Neural progenitor cell (in vitro differentiated cells): ENCODE data around the gene MPND. TPM values are rescaled to one million over a fixed set of nuclear protein-coding genes. Genes with fewer than 3 reads are reported as not detected.

ENCODE experiments used
- DNase-seq: peaks from one replicate; pipeline ENCODE4 v3.0.0-alpha.2; 2016; ENCODE audit warnings: low spot score
- H2AFZ ChIP-seq: fragments of 200-600 bp; sonication (generic); replicated peaks from 2 replicates; pipeline ENCODE4 v1.6.1; 2016; ENCODE audit warnings: antibody characterized with exemption
- H3F3A ChIP-seq: fragments of 200-600 bp; sonication (generic); 2 replicates; pipeline ENCODE4 v1.6.1; 2016; ENCODE audit warnings: antibody characterized with exemption, low read depth
- H3K27ac ChIP-seq: fragments of 200-600 bp; sonication (generic); 2 replicates; pipeline ENCODE4 v1.5.1; 2016; ENCODE audit warnings: mild to moderate bottlenecking
- H3K27me3 ChIP-seq: fragments of 200-600 bp; sonication (generic); 2 replicates; pipeline ENCODE4 v1.6.1; 2016; ENCODE audit warnings: mild to moderate bottlenecking, moderate library complexity
- H3K36me3 ChIP-seq: fragments of 200-600 bp; sonication (generic); 2 replicates; pipeline ENCODE4 v1.5.1; 2016
- H3K4me1 ChIP-seq: fragments of 200-600 bp; sonication (generic); 2 replicates; pipeline ENCODE4 v1.6.1; 2016; ENCODE audit warnings: mixed run types
- H3K4me2 ChIP-seq: fragments of 200-600 bp; sonication (generic); 2 replicates; pipeline ENCODE4 v1.6.1; 2016
- H3K4me3 ChIP-seq: fragments of 200-600 bp; sonication (generic); 2 replicates; pipeline ENCODE4 v1.5.1; 2016
- H3K79me2 ChIP-seq: fragments of 200-600 bp; sonication (generic); 2 replicates; pipeline ENCODE4 v1.6.1; 2016; ENCODE audit warnings: low read depth
- H3K9ac ChIP-seq: fragments of 200-600 bp; sonication (generic); 2 replicates; pipeline ENCODE4 v1.6.1; 2016
- H3K9me3 ChIP-seq: fragments of 200-600 bp; sonication (generic); 2 replicates; pipeline ENCODE4 v1.5.1; 2016; ENCODE audit warnings: low read depth
- H4K20me1 ChIP-seq: fragments of 200-600 bp; sonication (generic); 2 replicates; pipeline ENCODE4 v1.6.1; 2016; ENCODE audit warnings: low read depth
- H3K27ac Mint-ChIP-seq: 3 replicates; pipeline ENCODE4 v1.8.0; 2021; ENCODE audit warnings: mixed read lengths
- H3K27me3 Mint-ChIP-seq: 2 replicates; pipeline ENCODE4 v1.8.0; 2022; ENCODE audit warnings: low read depth, mild to moderate bottlenecking, inconsistent platforms, moderate library complexity, mixed read lengths; ENCODE audit not compliant: insufficient read depth
- H3K36me3 Mint-ChIP-seq: 3 replicates; pipeline ENCODE4 v1.8.0; 2021; ENCODE audit warnings: mixed read lengths
- H3K4me1 Mint-ChIP-seq: 3 replicates; pipeline ENCODE4 v1.8.0; 2021; ENCODE audit warnings: mixed read lengths
- H3K4me3 Mint-ChIP-seq: 3 replicates; pipeline ENCODE4 v1.8.0; 2021; ENCODE audit warnings: mild to moderate bottlenecking, moderate library complexity, mixed read lengths
- H3K9me3 Mint-ChIP-seq: 3 replicates; pipeline ENCODE4 v1.8.0; 2020; ENCODE audit warnings: mixed read lengths
- CTCF ChIP-seq: fragments of 200-600 bp; sonication (generic); IDR thresholded peaks from 2 replicates; pipeline ENCODE4 v1.5.1; 2017; ENCODE audit warnings: antibody characterized with exemption, mild to moderate bottlenecking
- EZH2 ChIP-seq: fragments of 200-600 bp; sonication (generic); IDR thresholded peaks from 2 replicates; pipeline ENCODE4 v1.6.1; 2017; ENCODE audit warnings: antibody characterized with exemption, mild to moderate bottlenecking, moderate library complexity
- EZH2phosphoT487 ChIP-seq: fragments of 200-600 bp; sonication (generic); IDR thresholded peaks from 2 replicates; pipeline ENCODE4 v1.6.1; 2017; ENCODE audit warnings: antibody characterized with exemption
- total RNA-seq: library from RNA; depleted of rRNA; stranded (reverse); fragments of >200 nt; gene quantifications from 2 replicates; pipeline ENCODE4 v1.2.3, GENCODE V29; 2015; ENCODE audit warnings: low replicate concordance

Gene MPND
- total RNA-seq, 1 donor from 2014 or later = 10.6 TPM

GRCh38 chr19:4350111-4350510 is 6.7 kb downstream of the MPND start:
- H3K36me3 ChIP-seq = no peaks in the 10 kb centered on the region
- peaks cover 3% of the 10 kb centered on the region for H3K79me2 ChIP-seq
- no peak overlapping the region for H3K27ac Mint-ChIP-seq
- no peak overlapping the region for H2AFZ ChIP-seq
- no peaks in the 10 kb centered on the region for H3K4me1 ChIP-seq
- H3K4me1 Mint-ChIP-seq = peaks cover 3% of the 10 kb centered on the region
- H3K27me3 ChIP-seq = no peaks in the 10 kb centered on the region
- peaks cover 18% of the 10 kb centered on the region for H3K36me3 Mint-ChIP-seq
- H3K27ac ChIP-seq = no peak overlapping the region
- no peaks in the 10 kb centered on the region for H3K9me3 Mint-ChIP-seq
- H3K27me3 Mint-ChIP-seq = peaks cover 5% of the 10 kb centered on the region
- H3K9me3 ChIP-seq = no peaks in the 10 kb centered on the region
- TF ChIP-seq EZH2 = no peak
- TF ChIP-seq CTCF = no peak
- peaks cover 5% of the 10 kb centered on the region for H3F3A ChIP-seq
- peaks cover 8% of the 10 kb centered on the region for H4K20me1 ChIP-seq
- DNase-seq = no peak
- H3K4me3 Mint-ChIP-seq = no peak overlapping the region
- no peak overlapping the region for H3K4me2 ChIP-seq
- no peak overlapping the region for H3K4me3 ChIP-seq
- no peak overlapping the region for H3K9ac ChIP-seq

- Histone ChIP-seq H3F3A (peaks cover 5% of the 10 kb centered on the region), H3K9ac (no peak overlapping the region), H3K79me2 (no peaks in the 10 kb centered on the region), H3K36me3 (no peaks in the 10 kb centered on the region), H3K4me3 (no peak overlapping the region), H3K9me3 (no peaks in the 10 kb centered on the region), H2AFZ (no peak overlapping the region), H3K4me1 (no peaks in the 10 kb centered on the region), H3K4me2 (no peak overlapping the region), H3K27ac (no peak overlapping the region), H4K20me1 (peaks cover 3% of the 10 kb centered on the region), H3K27me3 (no peaks in the 10 kb centered on the region)
- no peak for DNase-seq
- H3K9me3 Mint-ChIP-seq = no peaks in the 10 kb centered on the region
- no peak overlapping the region for H3K27ac Mint-ChIP-seq
- no peaks in the 10 kb centered on the region for H3K4me1 Mint-ChIP-seq
- no peak for TF ChIP-seq EZH2phosphoT487
- no peak for TF ChIP-seq CTCF
- no peak for TF ChIP-seq EZH2
- H3K4me3 Mint-ChIP-seq = no peak overlapping the region
- peaks cover 14% of the 10 kb centered on the region for H3K36me3 Mint-ChIP-seq
- peaks cover 2% of the 10 kb centered on the region for H3K27me3 Mint-ChIP-seq
Observed at GRCh38 chr19:4350726-4351125, 7.4 kb downstream of the MPND start.

- Histone ChIP-seq H3K27ac (no peak overlapping the region), H4K20me1 (peaks cover 3% of the 10 kb centered on the region), H3K9me3 (no peaks in the 10 kb centered on the region), H3K27me3 (no peaks in the 10 kb centered on the region), H2AFZ (no peak overlapping the region), H3K4me3 (no peak overlapping the region), H3K79me2 (no peaks in the 10 kb centered on the region), H3K36me3 (no peaks in the 10 kb centered on the region), H3K4me2 (no peak overlapping the region), H3K9ac (no peak overlapping the region), H3F3A (peaks cover 5% of the 10 kb centered on the region), H3K4me1 (no peaks in the 10 kb centered on the region)
- peak; percentile 84 for DNase-seq
- Mint-ChIP-seq H3K27me3 (no peaks in the 10 kb centered on the region), H3K4me1 (no peaks in the 10 kb centered on the region), H3K36me3 (peaks cover 7% of the 10 kb centered on the region), H3K4me3 (no peak overlapping the region), H3K9me3 (no peaks in the 10 kb centered on the region), H3K27ac (no peak overlapping the region)
- TF ChIP-seq EZH2 (no peak), CTCF (peak; percentile 88), EZH2phosphoT487 (no peak)
Observed at GRCh38 chr19:4352701-4353121, 9.3 kb downstream of the MPND start.
